ENCODE measurements around the gene LFNG. TPM values are rescaled to one million over a fixed set of nuclear protein-coding genes. Genes with fewer than 3 reads are reported as not detected.

The LFNG gene
- total and polyA plus RNA-seq, 2 of the 13 experiments (the other 11 are each of a cell fraction or from before 2014, with no cell fraction given): 0.44 to 1.5 TPM

DNA sequence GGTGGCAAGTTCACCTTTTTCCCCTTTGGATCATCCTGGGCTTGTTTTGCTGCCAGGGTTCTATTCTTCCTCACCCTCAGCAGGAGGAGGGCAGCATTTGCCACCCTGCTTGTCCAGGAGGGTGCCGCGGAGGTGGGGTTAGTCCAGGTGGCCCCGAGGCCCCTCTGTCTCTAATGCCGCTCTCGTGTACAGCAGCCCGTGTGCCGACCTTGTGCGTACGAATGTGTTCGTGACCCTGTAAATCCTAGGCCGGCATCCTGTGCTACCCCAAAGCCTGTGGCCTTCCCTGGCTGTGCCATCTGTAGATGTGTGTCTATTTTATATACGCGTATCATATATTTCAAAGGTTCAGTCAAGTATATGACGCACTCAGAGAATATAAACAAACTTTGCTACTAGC lies 49.8 kb downstream of the LFNG start (continued):
- TF ChIP-seq, protein P1, sequence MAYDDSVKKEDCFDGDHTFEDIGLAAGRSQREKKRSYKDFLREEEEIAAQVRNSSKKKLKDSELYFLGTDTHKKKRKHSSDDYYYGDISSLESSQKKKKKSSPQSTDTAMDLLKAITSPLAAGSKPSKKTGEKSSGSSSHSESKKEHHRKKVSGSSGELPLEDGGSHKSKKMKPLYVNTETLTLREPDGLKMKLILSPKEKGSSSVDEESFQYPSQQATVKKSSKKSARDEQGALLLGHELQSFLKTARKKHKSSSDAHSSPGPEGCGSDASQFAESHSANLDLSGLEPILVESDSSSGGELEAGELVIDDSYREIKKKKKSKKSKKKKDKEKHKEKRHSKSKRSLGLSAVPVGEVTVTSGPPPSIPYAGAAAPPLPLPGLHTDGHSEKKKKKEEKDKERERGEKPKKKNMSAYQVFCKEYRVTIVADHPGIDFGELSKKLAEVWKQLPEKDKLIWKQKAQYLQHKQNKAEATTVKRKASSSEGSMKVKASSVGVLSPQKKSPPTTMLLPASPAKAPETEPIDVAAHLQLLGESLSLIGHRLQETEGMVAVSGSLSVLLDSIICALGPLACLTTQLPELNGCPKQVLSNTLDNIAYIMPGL (CRISPR knock-in tag; IDR thresholded peaks at IDR 0.05; ENCODE audit: borderline replicate concordance in 1 of 2, low read depth in 1 of 2): no peak
- no peak for TF ChIP-seq ELF1 (CRISPR knock-in tag; IDR thresholded peaks at IDR 0.05)

DNA sequence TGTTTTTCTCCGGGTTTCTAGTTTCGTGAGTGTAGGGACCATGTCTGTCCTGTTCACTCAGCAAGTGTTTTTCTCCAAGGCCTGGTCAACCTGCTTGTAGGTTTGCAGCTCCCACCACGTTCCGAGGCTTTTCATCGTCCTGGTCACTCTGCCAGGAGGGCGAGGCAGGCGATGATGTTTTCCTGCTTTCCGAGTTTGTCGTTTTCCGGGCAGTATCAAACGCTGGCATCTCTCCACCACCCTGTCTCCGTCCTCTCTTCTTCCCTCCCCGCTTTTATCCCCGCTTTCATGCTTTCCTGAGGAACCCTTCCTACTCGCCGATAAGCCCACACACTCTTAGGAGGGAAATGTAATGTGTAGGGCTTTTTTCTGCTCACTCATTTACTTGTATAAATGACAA lies 50.4 kb downstream of the LFNG start:
- Histone ChIP-seq H3K4me3 (replicated peaks in 1 of 3; ENCODE audit: insufficient read depth in 1 of 3, low read depth in 2 of 3, low read length in 3 of 3) (no peak overlapping the region), H3K27ac (ENCODE audit: extremely low read length, insufficient read depth, low read length) (no peak overlapping the region), H3K4me2 (ENCODE audit: low read depth, low read length) (no peak overlapping the region), H3K9me3 (ENCODE audit: low read length) (no peaks in the 10 kb centered on the region), H3K9ac (ENCODE audit: insufficient read depth, low read depth, low read length) (no peak overlapping the region), H3K79me2 (ENCODE audit: insufficient read depth, low read length) (no peaks in the 10 kb centered on the region), H3K4me1 (ENCODE audit: insufficient read depth, low read length) (peaks cover 16% of the 10 kb centered on the region), H2AFZ (ENCODE audit: low read length) (no peak overlapping the region), H3K36me3 (replicated peaks in 1 of 2; ENCODE audit: control insufficient read depth in 1 of 2, insufficient read depth in 2 of 2, low read length in 2 of 2) (no peaks in the 10 kb centered on the region), H3K27me3 (ENCODE audit: control insufficient read depth in 1 of 2, insufficient read depth in 2 of 2, low read length in 2 of 2) (no peaks in the 10 kb centered on the region), H4K20me1 (ENCODE audit: insufficient read depth, low read length) (no peaks in the 10 kb centered on the region)
- TF ChIP-seq ZNF143 (CRISPR knock-in tag; IDR thresholded peaks at IDR 0.05) (no peak), RBAK (CRISPR knock-in tag; IDR thresholded peaks at IDR 0.05) (no peak), ZNF709 (CRISPR knock-in tag; IDR thresholded peaks at IDR 0.05) (no peak), SNRNP70 (IDR thresholded peaks at IDR 0.05; ENCODE audit: low read depth, low read length) (no peak), RBM22 (optimal IDR thresholded peaks at IDR 0.05; ENCODE audit: low read length) (no peak)
- in situ Hi-C loops (cut with HindIII; ENCODE audit: extremely low pct_ligation_motif_present, low pct_unique_long_range_greater_than_20kb): no loop called here
- ChIA-PET CTCF (ENCODE audit: low intra/inter-chr PET ratio, low total read pairs) (no interaction called here), POLR2A (no interaction called here)
- DNase-seq (ENCODE audit: low spot score): no peak
- no TSS peak for BruUV-seq (replicated peaks)
- 90% methylated on average over 16 of the region's 16 CpGs for WGBS (ENCODE audit: low lambda C conversion rate)
- intact Hi-C loops (cut with micrococcal nuclease; ENCODE audit: unreplicated experiment): no loop called here
- no peak for FAIRE-seq
- no peak for ATAC-seq

Data from HepG2 (cell line).